Subcutaneous abdominal adipose tissue (tissue), 5 donors: Measurements from ENCODE around the gene STK40.

Source experiments
- H3K27ac ChIP-seq: one replicate; pipeline ENCODE4 v1.7.0; 2013; ENCODE audit warnings: low read depth, mild to moderate bottlenecking, inconsistent platforms, low read length, moderate library complexity
- H3K27me3 ChIP-seq, 5 donors: one replicate each; pipeline ENCODE4 v1.7.0; 2013; ENCODE audit warnings: low read length in 5 of 5, inconsistent platforms in 1 of 5; ENCODE audit not compliant: control insufficient read depth in 5 of 5, insufficient read depth in 4 of 5
- H3K36me3 ChIP-seq, 5 donors: one replicate each; pipeline ENCODE4 v1.7.0; 2013; ENCODE audit warnings: low read length in 5 of 5; ENCODE audit not compliant: control insufficient read depth in 5 of 5, insufficient read depth in 5 of 5
- H3K4me1 ChIP-seq, 5 donors: one replicate each; pipeline ENCODE4 v1.7.0; 2013; ENCODE audit warnings: low read length in 5 of 5, mild to moderate bottlenecking in 3 of 5, moderate library complexity in 1 of 5; ENCODE audit not compliant: control insufficient read depth in 5 of 5, insufficient read depth in 5 of 5
- H3K4me3 ChIP-seq, 5 donors: one replicate each; pipeline ENCODE4 v1.7.0; 2013; ENCODE audit warnings: low read length in 5 of 5, low read depth in 1 of 5
- H3K9ac ChIP-seq, 5 donors: one replicate each; pipeline ENCODE4 v1.7.0; 2013; ENCODE audit warnings: low read length in 5 of 5, mild to moderate bottlenecking in 4 of 5, moderate library complexity in 3 of 5
- H3K9me3 ChIP-seq, 5 donors: one replicate each; pipeline ENCODE4 v1.7.0; 2013; ENCODE audit warnings: low read length in 5 of 5; ENCODE audit not compliant: control insufficient read depth in 5 of 5
- donor health status: healthy.
- donor health status: healthy.
- donor health status: healthy.
- donor health status: healthy.
- donor health status: healthy.

The STK40 gene

GRCh38 chr1:36337830-36338229, 47.9 kb downstream of the STK40 start:
- Histone ChIP-seq H3K9ac (no peak overlapping the region), H3K4me1 (peaks cover 0 to 35% (median 16%) of the 10 kb centered on the region in 5 donors), H3K4me3 (no peak overlapping the region), H3K27ac (no peak overlapping the region), H3K36me3 (peaks cover 0 to 36% (median 28%) of the 10 kb centered on the region in 5 donors), H3K27me3 (no peaks in the 10 kb centered on the region), H3K9me3 (no peaks in the 10 kb centered on the region)

GRCh38 chr1:36330940-36331339, 54.8 kb downstream of the STK40 start:
- no peak overlapping the region for H3K27ac ChIP-seq
- peaks cover 5 to 22% (median 17%) of the 10 kb centered on the region in 5 donors for H3K4me1 ChIP-seq
- no peak overlapping the region for H3K4me3 ChIP-seq
- no peak overlapping the region for H3K9ac ChIP-seq
- no peaks in the 10 kb centered on the region for H3K9me3 ChIP-seq
- no peaks in the 10 kb centered on the region for H3K36me3 ChIP-seq
- no peaks in the 10 kb centered on the region for H3K27me3 ChIP-seq

- Histone ChIP-seq H3K4me3 (no peak overlapping the region), H3K36me3 (no peaks in the 10 kb centered on the region), H3K4me1 (peaks cover 5 to 22% (median 17%) of the 10 kb centered on the region in 5 donors), H3K27me3 (no peaks in the 10 kb centered on the region), H3K9ac (no peak overlapping the region), H3K27ac (no peak overlapping the region), H3K9me3 (no peaks in the 10 kb centered on the region)
Observed at GRCh38 chr1:36329817-36330216, 55.9 kb downstream of the STK40 start.

GRCh38 chr1:36328713-36329112, 57.0 kb downstream of the STK40 start:
- Histone ChIP-seq H3K9ac (no peak overlapping the region), H3K27ac (no peak overlapping the region), H3K36me3 (no peaks in the 10 kb centered on the region), H3K27me3 (no peaks in the 10 kb centered on the region), H3K4me3 (no peak overlapping the region), H3K4me1 (peaks cover 5 to 33% (median 26%) of the 10 kb centered on the region in 5 donors), H3K9me3 (no peaks in the 10 kb centered on the region)

- Histone ChIP-seq H3K27ac (no peak overlapping the region), H3K9me3 (no peaks in the 10 kb centered on the region), H3K4me1 (peaks cover 5 to 35% (median 30%) of the 10 kb centered on the region in 5 donors)
Observed at GRCh38 chr1:36328088-36328480, 57.6 kb downstream of the STK40 start.

GRCh38 chr1:36327421-36328087, 58.2 kb downstream of the STK40 start:
- Histone ChIP-seq H3K27ac (no peak overlapping the region), H3K36me3 (no peaks in the 10 kb centered on the region), H3K27me3 (no peaks in the 10 kb centered on the region), H3K9ac (no peak overlapping the region), H3K4me3 (no peak overlapping the region), H3K9me3 (no peaks in the 10 kb centered on the region), H3K4me1 (peaks cover 5 to 39% (median 35%) of the 10 kb centered on the region in 5 donors)

More at GRCh38 chr1:36328088-36328480, 57.6 kb downstream of the STK40 start:
- no peak overlapping the region for H3K4me3 ChIP-seq
- H3K9ac ChIP-seq, result no peak overlapping the region
- H3K36me3 ChIP-seq, result no peaks in the 10 kb centered on the region
- no peaks in the 10 kb centered on the region for H3K27me3 ChIP-seq

GRCh38 chr1:36326499-36326898, 59.2 kb downstream of the STK40 start:
- Histone ChIP-seq H3K9ac (no peak overlapping the region), H3K27me3 (no peaks in the 10 kb centered on the region), H3K9me3 (no peaks in the 10 kb centered on the region), H3K4me1 (peaks cover 6 to 48% (median 45%) of the 10 kb centered on the region in 5 donors), H3K36me3 (peaks cover 0 to 2% (median 0%) of the 10 kb centered on the region in 5 donors), H3K27ac (no peak overlapping the region), H3K4me3 (no peak overlapping the region)

GRCh38 chr1:36324353-36324703, 61.4 kb downstream of the STK40 start:
- Histone ChIP-seq H3K9me3 (no peaks in the 10 kb centered on the region), H3K36me3 (peaks cover 0 to 3% (median 0%) of the 10 kb centered on the region in 5 donors), H3K4me3 (peak overlapping the region in 2 of 5 donors; percentile 60 to 77), H3K4me1 (peaks cover 6 to 52% (median 49%) of the 10 kb centered on the region in 5 donors), H3K27ac (peak overlapping the region; percentile 50), H3K27me3 (no peaks in the 10 kb centered on the region), H3K9ac (peak overlapping the region in 2 of 5 donors; percentile 33 to 73)

GRCh38 chr1:36323636-36324352, 61.9 kb downstream of the STK40 start, which contains the start of gene EVA1B:
TSS of gene EVA1B (minus strand) at chr1:36323645. CDS start at chr1:36323037, 608 bp downstream.
- H3K9me3 ChIP-seq, result no peaks in the 10 kb centered on the region
- H3K27ac ChIP-seq, result peak within 1 kb of the TSS; percentile 60
- H3K4me1 ChIP-seq, result peaks cover 5 to 47% (median 43%) of the 10 kb centered on the region in 5 donors
- H3K9ac ChIP-seq, result peak within 1 kb of the TSS; percentile 21 to 78 (median 76)
- no peaks in the 10 kb centered on the region for H3K27me3 ChIP-seq
- H3K4me3 ChIP-seq, result peak within 1 kb of the TSS; percentile 51 to 77 (median 69)
- peaks cover 0 to 3% (median 0%) of the 10 kb centered on the region in 5 donors for H3K36me3 ChIP-seq
